Body of pancreas (tissue), 4 donors: Measurements from ENCODE around the gene PRR12. TPM values are rescaled to one million over a fixed set of nuclear protein-coding genes. Genes with fewer than 3 reads are reported as not detected.

Source experiments
- ATAC-seq: fragments of 150-250 bp; one replicate; pipeline ENCODE4 v1.9.1; 2016
- DNase-seq, 4 donors: peaks; one replicate each; pipeline ENCODE4 v3.0.0-alpha.2; 2019
- H3K27ac ChIP-seq, 4 donors: fragments of 200-600 bp; sonication (generic); 1 replicate in 3 of 4; 2 replicates in 1 of 4; pipeline versions ENCODE4 v1.5.1 to v1.6.1; 2016 to 2019; ENCODE audit warnings: mild to moderate bottlenecking in 1 of 4, mixed read lengths in 1 of 4, moderate library complexity in 1 of 4
- H3K27me3 ChIP-seq, 2 donors: fragments of 200-600 bp; sonication (generic); one replicate each; pipeline ENCODE4 v1.6.0; 2016; ENCODE audit warnings: mild to moderate bottlenecking in 1 of 2
- H3K36me3 ChIP-seq, 2 donors: fragments of 200-600 bp; sonication (generic); replicated peaks in 1 of 2; 2 replicates each; pipeline ENCODE4 v1.5.1; 2016; ENCODE audit warnings: low read depth in 2 of 2; ENCODE audit not compliant: insufficient read depth in 1 of 2
- H3K4me1 ChIP-seq: fragments of 200-600 bp; sonication (generic); one replicate; pipeline ENCODE4 v1.6.0; 2016
- H3K4me3 ChIP-seq, 2 donors: fragments of 200-600 bp; sonication (generic); 1 replicate in 1 of 2; 2 replicates in 1 of 2; pipeline ENCODE4 v1.5.1; 2016 to 2019
- H3K9me3 ChIP-seq, 3 donors: fragments of 200-600 bp; sonication (generic); 1 replicate in 2 of 3; 2 replicates in 1 of 3; pipeline ENCODE4 v1.5.1; 2016
- CTCF ChIP-seq, 7 experiments: fragments of 450-650 bp in 4 of 7; fragments of 200-600 bp in 3 of 7; sonication (generic) in 3 of 7; IDR thresholded peaks; one replicate each; pipeline ENCODE4 v1.5.1; 2016 to 2019; ENCODE audit warnings: antibody characterized with exemption in 7 of 7
- POLR2A ChIP-seq, 3 donors: fragments of 450-650 bp; IDR thresholded peaks; one replicate each; pipeline ENCODE4 v1.6.1; 2016; ENCODE audit warnings: antibody characterized with exemption in 3 of 3, mild to moderate bottlenecking in 2 of 3
- WGBS, 2 donors: methylation state at CpG; one replicate each; pipeline ENCODE4 v1.1.5; 2017; 5-methylcytosine and 5-hydroxymethylcytosine counted together
- intact Hi-C: fragments of 100-400 bp; cut with DNase I; formaldehyde crosslinking; loops from one replicate; pipeline ENCODE4 v1.15.1; 2023
- total RNA-seq, 2 donors: library from RNA; depleted of rRNA; stranded (reverse); fragments of >200 nt; gene quantifications; one replicate each; pipeline ENCODE4 v1.1.0, GENCODE V29; 2016

PRR12 gene
- total RNA-seq, 2 donors from 2014 or later: 8.0 to 23.4 TPM

GRCh38 chr19:49556412-49557398 lies 34.3 kb upstream of the PRR12 start:
- peaks cover 0 to 1% of the 10 kb centered on the region in 2 donors for H3K36me3 ChIP-seq
- H3K27ac ChIP-seq: peak overlapping the region; percentile 91 to 95 (median 93)
- peak overlapping the region in 1 of 2 donors; percentile 1 for H3K4me3 ChIP-seq
- 38 to 60% methylated on average over 17 to 61 of the region's 66 CpGs for WGBS, 2 donors
- DNase-seq (peak; percentile 91 to 97 (median 95)), ATAC-seq (peak; percentile 60)
- no peaks in the 10 kb centered on the region for H3K9me3 ChIP-seq
- H3K27me3 ChIP-seq: no peaks in the 10 kb centered on the region
- peaks cover 84% of the 10 kb centered on the region for H3K4me1 ChIP-seq
- intact Hi-C loops: no loop called here
- TF ChIP-seq POLR2A (IDR thresholded peaks at IDR 0.05) (peak; percentile 71 to 90 (median 81)), CTCF (IDR thresholded peaks at IDR 0.05) (no peak)

- intact Hi-C loops: no loop called here
- Histone ChIP-seq H3K4me1 (peaks cover 91% of the 10 kb centered on the region), H3K4me3 (no peak overlapping the region), H3K27me3 (no peaks in the 10 kb centered on the region), H3K27ac (peak overlapping the region; percentile 91 to 95 (median 93)), H3K9me3 (no peaks in the 10 kb centered on the region), H3K36me3 (peaks cover 0 to 1% of the 10 kb centered on the region in 2 donors)
- DNase-seq (peak in 1 of 4 donors; percentile 19), ATAC-seq (no peak)
- 65 to 67% methylated on average over 14 to 18 of the region's 18 CpGs for WGBS, 2 donors
- TF ChIP-seq POLR2A (IDR thresholded peaks at IDR 0.05): no peak
- TF ChIP-seq CTCF (IDR thresholded peaks at IDR 0.05): no peak
These were observed 33.2 kb upstream of the PRR12 start for GRCh38 chr19:49557641-49558325.

GRCh38 chr19:49558591-49558990 lies 32.4 kb upstream of the PRR12 start:
- Histone ChIP-seq H3K4me1 (peaks cover 92% of the 10 kb centered on the region), H3K4me3 (no peak overlapping the region), H3K9me3 (no peaks in the 10 kb centered on the region), H3K27me3 (no peaks in the 10 kb centered on the region), H3K27ac (peak overlapping the region; percentile 41 to 78 (median 46)), H3K36me3 (peaks cover 0 to 1% of the 10 kb centered on the region in 2 donors)
- no peak for ATAC-seq
- TF ChIP-seq POLR2A (IDR thresholded peaks at IDR 0.05) (no peak), CTCF (IDR thresholded peaks at IDR 0.05) (no peak)
- DNase-seq: peak in 1 of 4 donors; percentile 31
- intact Hi-C loops: no loop called here
- WGBS, 2 donors: 49 to 52% methylated on average over 4 to 7 of the region's 7 CpGs

GRCh38 chr19:49559443-49559842 lies 31.5 kb upstream of the PRR12 start:
- H3K27me3 ChIP-seq: no peaks in the 10 kb centered on the region
- no peak for TF ChIP-seq POLR2A (IDR thresholded peaks at IDR 0.05)
- TF ChIP-seq CTCF (IDR thresholded peaks at IDR 0.05): no peak
- H3K4me3 ChIP-seq: no peak overlapping the region
- DNase-seq (no peak), ATAC-seq (no peak)
- H3K9me3 ChIP-seq: no peaks in the 10 kb centered on the region
- peaks cover 0 to 1% of the 10 kb centered on the region in 2 donors for H3K36me3 ChIP-seq
- 65 to 69% methylated on average over 3 of the region's 3 CpGs for WGBS, 2 donors
- intact Hi-C loops: no loop called here
- peaks cover 92% of the 10 kb centered on the region for H3K4me1 ChIP-seq
- H3K27ac ChIP-seq: peak overlapping the region; percentile 75 to 83 (median 76)
